ENCODE data around the gene WDCP. TPM values are rescaled to one million over a fixed set of nuclear protein-coding genes. Genes with fewer than 3 reads are reported as not detected.

WDCP gene
- total RNA-seq, 1 experiment from 2014 or later = 36.9 TPM

DNA sequence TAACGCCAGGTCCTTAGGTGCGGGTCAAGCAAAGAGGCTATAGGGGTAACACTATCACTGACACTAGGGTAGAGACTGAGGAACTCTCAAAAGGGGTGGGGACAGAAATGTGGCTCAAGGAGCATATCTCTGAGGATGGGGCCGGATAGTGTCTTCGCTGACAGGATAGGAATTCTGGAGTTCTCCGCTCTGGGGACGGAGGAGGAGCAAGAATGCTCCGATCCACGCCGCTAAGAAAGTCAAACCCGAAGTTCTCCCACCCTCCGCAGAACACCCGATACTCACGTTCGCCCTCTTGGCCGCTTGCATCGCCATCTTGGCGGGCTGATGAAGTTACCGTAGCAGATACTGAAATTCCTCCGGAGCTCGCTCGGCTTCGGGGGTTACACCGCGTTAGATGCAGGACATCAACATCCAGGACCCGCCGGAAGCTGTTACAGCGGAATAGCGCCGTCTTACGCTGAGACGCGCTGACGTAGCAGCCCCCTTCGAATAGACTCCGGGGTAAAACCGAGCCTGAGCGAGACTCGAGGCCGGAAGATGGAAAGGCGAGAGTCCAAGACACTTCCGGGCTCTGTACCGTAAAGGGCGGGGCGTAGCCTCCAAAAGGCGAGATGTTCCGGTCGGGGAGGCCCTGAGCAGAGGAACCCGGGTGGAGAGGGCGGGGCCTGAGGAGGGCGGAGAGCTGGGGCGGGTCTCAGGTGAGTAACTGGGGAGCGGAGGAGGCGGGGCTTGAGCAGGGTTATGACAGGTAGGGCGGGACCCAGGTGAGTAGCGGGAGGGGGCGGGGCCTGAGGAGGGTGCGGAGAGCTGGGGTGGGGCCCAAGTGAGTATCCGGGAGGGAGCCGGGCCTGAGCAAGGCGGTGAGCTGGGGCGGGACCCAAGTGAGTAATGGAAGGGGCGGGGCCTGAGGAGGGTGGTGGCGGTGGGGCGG lies 29.0 kb upstream of the WDCP start, which contains the start of gene SF3B6:
SF3B6 (minus strand) TSS at position 412 of the 934 bp plus-strand sequence; CDS start at position 315, 97 bp downstream.
- Mint-ChIP-seq H3K36me3 (ENCODE audit: insufficient read depth in 1 of 3, low read depth in 3 of 3) (peaks cover 15 to 48% (median 45%) of the 10 kb centered on the region in 3 experiments), H3K4me1 (peaks cover 17 to 19% of the 10 kb centered on the region in 2 experiments), H3K4me3 (peak within 1 kb of the TSS; percentile 97 to 99), H3K27ac (peak within 1 kb of the TSS; percentile 99 to 100 (median 99)), H3K27me3 (ENCODE audit: low read depth) (no peaks in the 10 kb centered on the region), H3K9me3 (no peaks in the 10 kb centered on the region)
- Histone ChIP-seq H2BK120ac (ENCODE audit: low read depth, low read length, poor library complexity, severe bottlenecking) (no peak within 1 kb of the TSS), H3K4me1 (ENCODE audit: insufficient read depth, low read length) (peaks cover 3% of the 10 kb centered on the region; the same call in 1 of the 2 replicates), H3K4ac (ENCODE audit: low read depth, low read length) (no peak within 1 kb of the TSS), H2AFZ (ENCODE audit: low read length) (no peak within 1 kb of the TSS), H3K18ac (ENCODE audit: insufficient read length, low read depth, low read length) (peak within 1 kb of the TSS; percentile 43), H3K23me2 (ENCODE audit: insufficient read length, low read depth, low read length, poor library complexity, severe bottlenecking) (peaks cover 11% of the 10 kb centered on the region), H3K79me1 (ENCODE audit: insufficient read depth, low read depth, low read length, poor library complexity, severe bottlenecking) (peaks cover 2% of the 10 kb centered on the region), H2BK20ac (ENCODE audit: low read depth, low read length, poor library complexity, severe bottlenecking) (no peak within 1 kb of the TSS), H3K79me2 (ENCODE audit: insufficient read depth, low read length) (no peaks in the 10 kb centered on the region; the same call in 1 of the 2 replicates), H3K4me2 (ENCODE audit: insufficient read depth, insufficient read length, low read length) (peak within 1 kb of the TSS; percentile 97), H3K14ac (ENCODE audit: insufficient read depth, low read length) (peak within 1 kb of the TSS; percentile 73), H3K9me3 (ENCODE audit: control insufficient read depth, low read depth, low read length) (no peaks in the 10 kb centered on the region), H4K91ac (ENCODE audit: insufficient read length, low read depth, low read length) (no peak within 1 kb of the TSS), H3K56ac (ENCODE audit: insufficient read length, low read depth, low read length) (no peak within 1 kb of the TSS), H4K5ac (ENCODE audit: insufficient read length, low read depth, low read length) (peak within 1 kb of the TSS; percentile 45), H3T11ph (ENCODE audit: low read length) (no peak within 1 kb of the TSS), H2BK12ac (ENCODE audit: insufficient read length, low read depth, low read length) (no peak within 1 kb of the TSS), H3K27ac (ENCODE audit: insufficient read length, low read depth, low read length) (peak within 1 kb of the TSS; percentile 88), H3K23ac (ENCODE audit: insufficient read length, low read depth, low read length) (no peak within 1 kb of the TSS), H2AK5ac (ENCODE audit: insufficient read length, low read length) (no peak within 1 kb of the TSS), H3K27me3 (ENCODE audit: insufficient read depth, low read length) (no peaks in the 10 kb centered on the region), H4K8ac (replicated peaks; ENCODE audit: insufficient read length, low read depth, low read length) (no peak within 1 kb of the TSS), H3K9ac (ENCODE audit: extremely low read depth, insufficient read length, low read length) (peak within 1 kb of the TSS; percentile 87), H2BK15ac (ENCODE audit: low read depth, low read length) (no peak within 1 kb of the TSS), H4K20me1 (ENCODE audit: control insufficient read depth, insufficient read depth, insufficient read length) (no peaks in the 10 kb centered on the region), H2BK5ac (ENCODE audit: insufficient read length, low read length) (no peak within 1 kb of the TSS)
- DNase-seq = peak; percentile 100
- TF ChIP-seq, protein P1, sequence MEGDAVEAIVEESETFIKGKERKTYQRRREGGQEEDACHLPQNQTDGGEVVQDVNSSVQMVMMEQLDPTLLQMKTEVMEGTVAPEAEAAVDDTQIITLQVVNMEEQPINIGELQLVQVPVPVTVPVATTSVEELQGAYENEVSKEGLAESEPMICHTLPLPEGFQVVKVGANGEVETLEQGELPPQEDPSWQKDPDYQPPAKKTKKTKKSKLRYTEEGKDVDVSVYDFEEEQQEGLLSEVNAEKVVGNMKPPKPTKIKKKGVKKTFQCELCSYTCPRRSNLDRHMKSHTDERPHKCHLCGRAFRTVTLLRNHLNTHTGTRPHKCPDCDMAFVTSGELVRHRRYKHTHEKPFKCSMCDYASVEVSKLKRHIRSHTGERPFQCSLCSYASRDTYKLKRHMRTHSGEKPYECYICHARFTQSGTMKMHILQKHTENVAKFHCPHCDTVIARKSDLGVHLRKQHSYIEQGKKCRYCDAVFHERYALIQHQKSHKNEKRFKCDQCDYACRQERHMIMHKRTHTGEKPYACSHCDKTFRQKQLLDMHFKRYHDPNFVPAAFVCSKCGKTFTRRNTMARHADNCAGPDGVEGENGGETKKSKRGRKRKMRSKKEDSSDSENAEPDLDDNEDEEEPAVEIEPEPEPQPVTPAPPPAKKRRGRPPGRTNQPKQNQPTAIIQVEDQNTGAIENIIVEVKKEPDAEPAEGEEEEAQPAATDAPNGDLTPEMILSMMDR (conservative IDR thresholded peaks at IDR 0.05) = no peak
- WGBS (ENCODE audit: extremely low coverage, insufficient read length, low lambda C conversion rate) = no CpG with 5 or more reads among the region's 64 CpGs
